ENCODE results near the gene CTSC.
"Not testable (repeated sequence)": the region's sequence is repeated elsewhere in the genome, so short reads cannot be mapped to it uniquely, and the experiment has no call there.

CTSC gene

GRCh38 chr11:88348870-88349269, 11.3 kb upstream of the CTSC start:
- no peak for DNase-seq

- no peak for DNase-seq
These were observed 8.4 kb upstream of the CTSC start for GRCh38 chr11:88345949-88346348.

GRCh38 chr11:88345408-88345807, 7.9 kb upstream of the CTSC start:
- no peak for DNase-seq

GRCh38 chr11:88344869-88345268, 7.3 kb upstream of the CTSC start:
- DNase-seq, result no peak

- DNase-seq, result no peak
These were observed 4.2 kb upstream of the CTSC start for GRCh38 chr11:88341522-88342251.

- no peak for DNase-seq
These were observed 2.9 kb upstream of the CTSC start for GRCh38 chr11:88340366-88340935.

GRCh38 chr11:88337987-88338668, 592 bp upstream of the CTSC start:
- peak; percentile 71 for DNase-seq

GRCh38 chr11:88335284-88335683, 2.3 kb downstream of the CTSC start:
- DNase-seq, result no peak

GRCh38 chr11:88333862-88334261, 3.7 kb downstream of the CTSC start:
- no peak for DNase-seq

GRCh38 chr11:88332851-88333250, 4.7 kb downstream of the CTSC start:
- no peak for DNase-seq

- DNase-seq, result no peak
These were observed 6.6 kb downstream of the CTSC start for GRCh38 chr11:88330826-88331428.

GRCh38 chr11:88329563-88330250, 7.8 kb downstream of the CTSC start:
- DNase-seq, result no peak

- DNase-seq, result no peak
These were observed 9.9 kb downstream of the CTSC start for GRCh38 chr11:88327462-88328143.

- no peak for DNase-seq
These were observed 10.5 kb downstream of the CTSC start for GRCh38 chr11:88327061-88327460.

- DNase-seq, result no peak
These were observed 11.4 kb downstream of the CTSC start for GRCh38 chr11:88326099-88326498.

- DNase-seq, result no peak
These were observed 12.8 kb downstream of the CTSC start for GRCh38 chr11:88324562-88325345.

GRCh38 chr11:88322881-88323280, 14.7 kb downstream of the CTSC start:
- DNase-seq, result not testable (repeated sequence)

- not testable (repeated sequence) for DNase-seq
These were observed 16.1 kb downstream of the CTSC start for GRCh38 chr11:88321412-88321811.

- DNase-seq, result no peak
These were observed 17.4 kb downstream of the CTSC start for GRCh38 chr11:88320149-88320559.

GRCh38 chr11:88318017-88318416, 19.5 kb downstream of the CTSC start:
- DNase-seq, result no peak

- DNase-seq, result no peak
These were observed 20.0 kb downstream of the CTSC start for GRCh38 chr11:88317536-88317935.

- no peak for DNase-seq
These were observed 21.5 kb downstream of the CTSC start for GRCh38 chr11:88315981-88316441.
